HepG2 (cell line): ENCODE measurements around the gene GDF9.

ENCODE experiments used
- FOXJ3 ChIP-seq: sonication (generic); formaldehyde crosslinking; IDR thresholded peaks from 2 replicates; pipeline ENCODE4 v1.4.0; 2020; ENCODE audit warnings: missing genetic modification reagents, mild to moderate bottlenecking, borderline replicate concordance
- KDM1A ChIP-seq: IDR thresholded peaks from 2 replicates; pipeline ENCODE4 v1.6.1; 2016; ENCODE audit warnings: missing compliant biosample characterization
- SMAD1 ChIP-seq: sonication (generic); formaldehyde crosslinking; IDR thresholded peaks from 2 replicates; pipeline ENCODE4 v1.4.0; 2020; ENCODE audit warnings: missing genetic modification reagents, low read depth, mild to moderate bottlenecking, borderline replicate concordance
- TCF7 ChIP-seq: sonication (generic); IDR thresholded peaks from 2 replicates; pipeline ENCODE4 v1.6.1; 2016; ENCODE audit warnings: antibody characterized with exemption, low read depth
- TF ChIP-seq, protein P1 (sequence below): IDR thresholded peaks from 2 replicates; pipeline ENCODE4 v1.6.1; 2016; ENCODE audit warnings: low read depth, missing genetic modification reagents, missing compliant biosample characterization
- TF ChIP-seq, protein P2 (sequence below): sonication (generic); formaldehyde crosslinking; IDR thresholded peaks from 2 replicates; pipeline ENCODE4 v1.5.0; 2020; ENCODE audit warnings: mild to moderate bottlenecking, missing genetic modification reagents, moderate library complexity

DNA sequence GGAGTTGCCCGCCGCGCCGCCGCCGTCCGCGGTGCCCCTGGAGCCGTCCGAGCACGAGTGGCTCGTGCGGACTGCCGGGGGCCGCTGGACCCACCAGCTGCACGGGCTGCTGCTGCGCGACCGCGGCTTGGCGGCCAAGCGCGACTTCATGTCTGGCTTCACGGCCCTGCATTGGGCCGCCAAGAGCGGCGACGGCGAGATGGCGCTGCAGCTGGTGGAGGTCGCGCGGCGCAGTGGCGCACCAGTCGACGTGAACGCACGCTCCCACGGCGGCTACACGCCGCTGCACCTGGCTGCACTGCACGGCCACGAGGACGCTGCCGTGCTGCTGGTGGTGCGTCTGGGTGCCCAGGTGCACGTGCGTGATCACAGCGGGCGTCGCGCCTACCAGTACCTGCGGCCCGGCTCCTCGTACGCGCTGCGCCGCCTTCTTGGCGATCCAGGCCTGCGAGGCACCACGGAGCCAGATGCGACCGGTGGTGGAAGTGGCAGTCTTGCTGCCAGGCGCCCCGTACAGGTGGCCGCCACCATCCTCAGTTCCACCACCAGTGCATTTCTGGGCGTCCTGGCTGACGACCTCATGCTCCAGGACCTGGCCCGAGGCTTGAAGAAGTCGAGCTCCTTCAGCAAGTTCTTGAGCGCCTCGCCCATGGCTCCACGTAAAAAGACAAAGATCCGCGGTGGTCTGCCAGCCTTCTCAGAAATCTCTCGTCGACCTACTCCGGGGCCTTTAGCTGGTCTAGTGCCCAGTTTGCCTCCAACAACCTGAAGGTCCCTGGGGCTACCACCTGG lies 51.6 kb downstream of the GDF9 start:
- TF ChIP-seq FOXJ3 (CRISPR knock-in tag) (no peak), KDM1A (CRISPR knock-in tag) (no peak), TCF7 (no peak), SMAD1 (no peak)
- TF ChIP-seq, protein P1, sequence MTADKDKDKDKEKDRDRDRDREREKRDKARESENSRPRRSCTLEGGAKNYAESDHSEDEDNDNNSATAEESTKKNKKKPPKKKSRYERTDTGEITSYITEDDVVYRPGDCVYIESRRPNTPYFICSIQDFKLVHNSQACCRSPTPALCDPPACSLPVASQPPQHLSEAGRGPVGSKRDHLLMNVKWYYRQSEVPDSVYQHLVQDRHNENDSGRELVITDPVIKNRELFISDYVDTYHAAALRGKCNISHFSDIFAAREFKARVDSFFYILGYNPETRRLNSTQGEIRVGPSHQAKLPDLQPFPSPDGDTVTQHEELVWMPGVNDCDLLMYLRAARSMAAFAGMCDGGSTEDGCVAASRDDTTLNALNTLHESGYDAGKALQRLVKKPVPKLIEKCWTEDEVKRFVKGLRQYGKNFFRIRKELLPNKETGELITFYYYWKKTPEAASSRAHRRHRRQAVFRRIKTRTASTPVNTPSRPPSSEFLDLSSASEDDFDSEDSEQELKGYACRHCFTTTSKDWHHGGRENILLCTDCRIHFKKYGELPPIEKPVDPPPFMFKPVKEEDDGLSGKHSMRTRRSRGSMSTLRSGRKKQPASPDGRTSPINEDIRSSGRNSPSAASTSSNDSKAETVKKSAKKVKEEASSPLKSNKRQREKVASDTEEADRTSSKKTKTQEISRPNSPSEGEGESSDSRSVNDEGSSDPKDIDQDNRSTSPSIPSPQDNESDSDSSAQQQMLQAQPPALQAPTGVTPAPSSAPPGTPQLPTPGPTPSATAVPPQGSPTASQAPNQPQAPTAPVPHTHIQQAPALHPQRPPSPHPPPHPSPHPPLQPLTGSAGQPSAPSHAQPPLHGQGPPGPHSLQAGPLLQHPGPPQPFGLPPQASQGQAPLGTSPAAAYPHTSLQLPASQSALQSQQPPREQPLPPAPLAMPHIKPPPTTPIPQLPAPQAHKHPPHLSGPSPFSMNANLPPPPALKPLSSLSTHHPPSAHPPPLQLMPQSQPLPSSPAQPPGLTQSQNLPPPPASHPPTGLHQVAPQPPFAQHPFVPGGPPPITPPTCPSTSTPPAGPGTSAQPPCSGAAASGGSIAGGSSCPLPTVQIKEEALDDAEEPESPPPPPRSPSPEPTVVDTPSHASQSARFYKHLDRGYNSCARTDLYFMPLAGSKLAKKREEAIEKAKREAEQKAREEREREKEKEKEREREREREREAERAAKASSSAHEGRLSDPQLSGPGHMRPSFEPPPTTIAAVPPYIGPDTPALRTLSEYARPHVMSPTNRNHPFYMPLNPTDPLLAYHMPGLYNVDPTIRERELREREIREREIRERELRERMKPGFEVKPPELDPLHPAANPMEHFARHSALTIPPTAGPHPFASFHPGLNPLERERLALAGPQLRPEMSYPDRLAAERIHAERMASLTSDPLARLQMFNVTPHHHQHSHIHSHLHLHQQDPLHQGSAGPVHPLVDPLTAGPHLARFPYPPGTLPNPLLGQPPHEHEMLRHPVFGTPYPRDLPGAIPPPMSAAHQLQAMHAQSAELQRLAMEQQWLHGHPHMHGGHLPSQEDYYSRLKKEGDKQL (CRISPR knock-in tag): no peak
- TF ChIP-seq, protein P2, sequence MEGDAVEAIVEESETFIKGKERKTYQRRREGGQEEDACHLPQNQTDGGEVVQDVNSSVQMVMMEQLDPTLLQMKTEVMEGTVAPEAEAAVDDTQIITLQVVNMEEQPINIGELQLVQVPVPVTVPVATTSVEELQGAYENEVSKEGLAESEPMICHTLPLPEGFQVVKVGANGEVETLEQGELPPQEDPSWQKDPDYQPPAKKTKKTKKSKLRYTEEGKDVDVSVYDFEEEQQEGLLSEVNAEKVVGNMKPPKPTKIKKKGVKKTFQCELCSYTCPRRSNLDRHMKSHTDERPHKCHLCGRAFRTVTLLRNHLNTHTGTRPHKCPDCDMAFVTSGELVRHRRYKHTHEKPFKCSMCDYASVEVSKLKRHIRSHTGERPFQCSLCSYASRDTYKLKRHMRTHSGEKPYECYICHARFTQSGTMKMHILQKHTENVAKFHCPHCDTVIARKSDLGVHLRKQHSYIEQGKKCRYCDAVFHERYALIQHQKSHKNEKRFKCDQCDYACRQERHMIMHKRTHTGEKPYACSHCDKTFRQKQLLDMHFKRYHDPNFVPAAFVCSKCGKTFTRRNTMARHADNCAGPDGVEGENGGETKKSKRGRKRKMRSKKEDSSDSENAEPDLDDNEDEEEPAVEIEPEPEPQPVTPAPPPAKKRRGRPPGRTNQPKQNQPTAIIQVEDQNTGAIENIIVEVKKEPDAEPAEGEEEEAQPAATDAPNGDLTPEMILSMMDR: no peak
